Tibial nerve (tissue), 4 donors: ENCODE data around the gene SFTPA1. TPM values are rescaled to one million over a fixed set of nuclear protein-coding genes. Genes with fewer than 3 reads are reported as not detected.
"Not testable (repeated sequence)": the region's sequence is repeated elsewhere in the genome, so short reads cannot be mapped to it uniquely, and the experiment has no call there.

Experiments used
- DNase-seq, 2 donors: peaks; one replicate each; pipeline ENCODE4 v3.0.0-alpha.2; 2019; ENCODE audit warnings: low spot score in 2 of 2
- H3K27ac ChIP-seq, 4 donors: fragments of 200-600 bp; sonication (generic) in 3 of 4; one replicate each; pipeline ENCODE4 v1.5.1; 2017 to 2019; ENCODE audit warnings: mild to moderate bottlenecking in 1 of 4
- H3K27me3 ChIP-seq, 2 donors: fragments of 200-600 bp; sonication (generic) in 1 of 2; one replicate each; pipeline versions ENCODE4 v1.5.1 to v1.6.0; 2017 to 2019
- H3K36me3 ChIP-seq, 3 donors: fragments of 200-600 bp; sonication (generic); one replicate each; pipeline ENCODE4 v1.5.1; 2018 to 2019
- H3K4me1 ChIP-seq, 4 donors: fragments of 200-600 bp; sonication (generic) in 3 of 4; one replicate each; pipeline ENCODE4 v1.5.1; 2017 to 2019
- H3K4me3 ChIP-seq, 4 donors: fragments of 200-600 bp; sonication (generic) in 3 of 4; one replicate each; pipeline ENCODE4 v1.5.1; 2017 to 2019; ENCODE audit warnings: mild to moderate bottlenecking in 1 of 4, moderate library complexity in 1 of 4
- H3K9me3 ChIP-seq, 4 donors: fragments of 200-600 bp; sonication (generic) in 3 of 4; one replicate each; pipeline ENCODE4 v1.5.1; 2017 to 2019
- CTCF ChIP-seq, 5 experiments: fragments of 200-600 bp in 3 of 5; fragments of 450-650 bp in 2 of 5; sonication (generic) in 3 of 5; IDR thresholded peaks; one replicate each; pipeline ENCODE4 v1.5.1; 2016 to 2019; ENCODE audit warnings: antibody characterized with exemption in 5 of 5, mild to moderate bottlenecking in 3 of 5, moderate library complexity in 2 of 5
- EP300 ChIP-seq, 2 donors: sonication (generic); formaldehyde crosslinking; IDR thresholded peaks; one replicate each; pipeline ENCODE4 v1.6.1; 2017; ENCODE audit warnings: antibody characterized with exemption in 2 of 2, mild to moderate bottlenecking in 1 of 2
- POLR2A ChIP-seq, 2 donors: fragments of 450-650 bp; IDR thresholded peaks; one replicate each; pipeline ENCODE4 v1.6.1; 2017; ENCODE audit warnings: antibody characterized with exemption in 2 of 2, mild to moderate bottlenecking in 2 of 2, moderate library complexity in 2 of 2
- WGBS, 2 donors: methylation state at CpG; one replicate each; pipeline ENCODE4 v1.1.5; 2018; 5-methylcytosine and 5-hydroxymethylcytosine counted together
- total RNA-seq, 4 donors: library from RNA; depleted of rRNA; stranded (reverse); fragments of >200 nt; gene quantifications; one replicate each; pipeline ENCODE4 v1.1.0, GENCODE V29; 2016

Gene SFTPA1
- total RNA-seq, 4 donors from 2014 or later, result not detected

GRCh38 chr10:79579361-79579760, 31.4 kb upstream of the SFTPA1 start:
- TF ChIP-seq POLR2A (IDR thresholded peaks at IDR 0.05) (no peak), CTCF (IDR thresholded peaks at IDR 0.05) (no peak), EP300 (IDR thresholded peaks at IDR 0.05) (no peak)
- DNase-seq, result no peak
- H3K9me3 ChIP-seq, result peaks cover 0 to 5% (median 0%) of the 10 kb centered on the region in 4 donors
- H3K4me3 ChIP-seq, result no peak overlapping the region
- 89 to 90% methylated on average over 2 of the region's 2 CpGs for WGBS, 2 donors
- no peaks in the 10 kb centered on the region for H3K27me3 ChIP-seq
- H3K27ac ChIP-seq, result no peak overlapping the region
- no peaks in the 10 kb centered on the region for H3K36me3 ChIP-seq
- no peaks in the 10 kb centered on the region for H3K4me1 ChIP-seq

- no peaks in the 10 kb centered on the region for H3K36me3 ChIP-seq
- no peaks in the 10 kb centered on the region for H3K27me3 ChIP-seq
- no peak overlapping the region for H3K4me3 ChIP-seq
- no peak overlapping the region for H3K27ac ChIP-seq
- no peaks in the 10 kb centered on the region for H3K4me1 ChIP-seq
- no peak for TF ChIP-seq POLR2A (IDR thresholded peaks at IDR 0.05)
- TF ChIP-seq CTCF (IDR thresholded peaks at IDR 0.05), result no peak
- no peak for TF ChIP-seq EP300 (IDR thresholded peaks at IDR 0.05)
- H3K9me3 ChIP-seq, result no peaks in the 10 kb centered on the region
- DNase-seq, result no peak
Measured at GRCh38 chr10:79581044-79581443, 29.7 kb upstream of the SFTPA1 start.

DNA sequence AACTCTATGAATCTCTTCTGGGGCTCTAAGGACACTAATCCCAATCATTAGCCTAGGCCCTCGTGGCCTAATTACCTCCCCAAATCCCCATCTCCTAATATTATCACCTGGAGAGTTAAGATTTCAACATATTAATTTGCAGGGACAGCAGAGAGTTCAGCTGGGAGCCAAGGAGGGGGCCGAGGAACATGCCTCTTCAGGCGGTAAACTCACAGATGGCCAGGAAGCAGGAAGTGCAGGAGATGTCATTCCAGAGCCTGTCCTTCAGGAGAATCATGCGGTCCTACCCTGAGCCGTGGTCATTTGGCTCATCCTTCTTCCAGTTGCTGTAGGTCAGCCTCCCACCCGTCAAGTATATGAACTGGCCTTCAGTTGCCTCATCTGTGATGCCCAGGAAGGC, 28.6 kb upstream of the SFTPA1 start:
- WGBS, 2 donors, result 81 to 94% methylated on average over 6 of the region's 6 CpGs
- H3K27me3 ChIP-seq, result no peaks in the 10 kb centered on the region
- H3K4me3 ChIP-seq, result no peak overlapping the region
- no peak overlapping the region for H3K27ac ChIP-seq
- H3K4me1 ChIP-seq, result no peaks in the 10 kb centered on the region
- DNase-seq, result no peak
- TF ChIP-seq POLR2A (IDR thresholded peaks at IDR 0.05) (no peak), CTCF (IDR thresholded peaks at IDR 0.05) (no peak), EP300 (IDR thresholded peaks at IDR 0.05) (no peak)
- no peaks in the 10 kb centered on the region for H3K36me3 ChIP-seq
- H3K9me3 ChIP-seq, result no peaks in the 10 kb centered on the region

DNA sequence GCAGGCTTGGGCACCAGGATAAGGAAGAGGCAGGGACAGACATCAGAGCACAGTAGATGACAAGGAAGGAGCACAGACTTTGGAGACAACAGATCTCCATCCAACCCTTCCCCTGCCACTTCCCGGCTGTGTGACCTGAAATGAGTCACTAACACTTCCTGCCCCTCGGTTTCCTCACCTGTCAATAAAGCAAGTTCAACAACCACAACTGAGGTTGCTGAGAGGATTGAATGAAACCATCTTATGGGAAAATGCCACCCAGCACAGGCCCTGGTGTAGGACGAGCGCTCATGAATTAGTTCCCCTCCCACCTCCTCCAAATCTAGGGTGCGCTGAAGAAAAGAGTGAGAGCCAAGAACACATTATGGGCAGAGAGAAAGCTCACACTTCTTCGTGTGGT, 27.8 kb upstream of the SFTPA1 start:
- 62 to 87% methylated on average over 3 to 4 of the region's 6 CpGs for WGBS, 2 donors
- not testable (repeated sequence) for H3K36me3 ChIP-seq, H3K4me3 ChIP-seq, DNase-seq, H3K9me3 ChIP-seq, H3K27me3 ChIP-seq, H3K27ac ChIP-seq, H3K4me1 ChIP-seq

GRCh38 chr10:79583488-79584024, 27.2 kb upstream of the SFTPA1 start:
- Histone ChIP-seq H3K4me3 (no peak overlapping the region), H3K4me1 (no peaks in the 10 kb centered on the region), H3K9me3 (no peaks in the 10 kb centered on the region), H3K36me3 (no peaks in the 10 kb centered on the region), H3K27me3 (no peaks in the 10 kb centered on the region), H3K27ac (no peak overlapping the region)
- 86 to 87% methylated on average over 7 of the region's 7 CpGs for WGBS, 2 donors
- no peak for DNase-seq
- no peak for TF ChIP-seq EP300 (IDR thresholded peaks at IDR 0.05)
- TF ChIP-seq POLR2A (IDR thresholded peaks at IDR 0.05), result no peak
- no peak for TF ChIP-seq CTCF (IDR thresholded peaks at IDR 0.05)
